GM19238 (cell line): Measurements from ENCODE around the gene FA2H.
"Not testable (repeated sequence)": the region's sequence is repeated elsewhere in the genome, so short reads cannot be mapped to it uniquely, and the experiment has no call there.

Source experiments
- DNase-seq: peaks from one replicate; pipeline ENCODE4 v3.0.0; 2011; ENCODE audit warnings: low spot score; ENCODE audit not compliant: insufficient read length

Gene FA2H

GRCh38 chr16:74774223-74775139, at the start of gene FA2H:
FA2H (minus strand) TSS chr16:74774820; CDS start chr16:74774755, 65 bp downstream.
- DNase-seq = peak; percentile 79

GRCh38 chr16:74817851-74818250, 43.2 kb upstream of the FA2H start:
- DNase-seq = no peak

- peak; percentile 81 for DNase-seq
Measured at GRCh38 chr16:74813109-74813641, 38.6 kb upstream of the FA2H start.

- DNase-seq = no peak
Measured at GRCh38 chr16:74811911-74812310, 37.3 kb upstream of the FA2H start.

- not testable (repeated sequence) for DNase-seq
Measured at GRCh38 chr16:74811216-74811615, 36.6 kb upstream of the FA2H start.

- DNase-seq = no peak
Measured at GRCh38 chr16:74807052-74807646, 32.5 kb upstream of the FA2H start.

GRCh38 chr16:74800216-74800871, 25.7 kb upstream of the FA2H start:
- DNase-seq = no peak

- DNase-seq = no peak
Measured at GRCh38 chr16:74797414-74797813, 22.8 kb upstream of the FA2H start.

- DNase-seq = no peak
Measured at GRCh38 chr16:74795104-74795503, 20.5 kb upstream of the FA2H start.

GRCh38 chr16:74794668-74795067, 20.0 kb upstream of the FA2H start:
- DNase-seq = no peak

GRCh38 chr16:74793571-74793970, 19.0 kb upstream of the FA2H start:
- no peak for DNase-seq

GRCh38 chr16:74792225-74792624, 17.6 kb upstream of the FA2H start:
- no peak for DNase-seq

- not testable (repeated sequence) for DNase-seq
Measured at GRCh38 chr16:74791749-74792148, 17.1 kb upstream of the FA2H start.

GRCh38 chr16:74788108-74788507, 13.5 kb upstream of the FA2H start:
- no peak for DNase-seq

GRCh38 chr16:74785031-74785430, 10.4 kb upstream of the FA2H start:
- DNase-seq = no peak

- no peak for DNase-seq
Measured at GRCh38 chr16:74778646-74779045, 4.0 kb upstream of the FA2H start.

GRCh38 chr16:74776926-74777325, 2.3 kb upstream of the FA2H start:
- no peak for DNase-seq

GRCh38 chr16:74775255-74775654, 635 bp upstream of the FA2H start:
- no peak for DNase-seq

- no peak for DNase-seq
Measured at GRCh38 chr16:74773446-74774222, 986 bp downstream of the FA2H start.

GRCh38 chr16:74771656-74772315, 2.8 kb downstream of the FA2H start:
- DNase-seq = peak; percentile 63
